ENCODE measurements around the gene DLGAP4.

DLGAP4 gene

GRCh38 chr20:36362978-36363713 lies 57.0 kb downstream of the DLGAP4 start:
- Histone ChIP-seq H3K9me3 (ENCODE audit: insufficient read depth, low read depth, low read length) (no peaks in the 10 kb centered on the region), H3K4me1 (ENCODE audit: insufficient read depth, low read length) (peaks cover 3% of the 10 kb centered on the region), H3K27ac (ENCODE audit: low read depth, low read length) (no peak overlapping the region), H3K4me3 (ENCODE audit: low read length) (no peak overlapping the region), H3K36me3 (ENCODE audit: insufficient read depth, low read length) (no peaks in the 10 kb centered on the region), H3K27me3 (ENCODE audit: insufficient read depth, low read length) (no peaks in the 10 kb centered on the region), H3K9ac (ENCODE audit: low read depth, low read length) (no peak overlapping the region)
- 89% methylated on average over 9 of the region's 9 CpGs for WGBS

GRCh38 chr20:36364506-36364905 lies 58.4 kb downstream of the DLGAP4 start:
- Histone ChIP-seq H3K9ac (ENCODE audit: low read depth, low read length) (no peak overlapping the region), H3K9me3 (ENCODE audit: insufficient read depth, low read depth, low read length) (no peaks in the 10 kb centered on the region), H3K27me3 (ENCODE audit: insufficient read depth, low read length) (no peaks in the 10 kb centered on the region), H3K27ac (ENCODE audit: low read depth, low read length) (no peak overlapping the region), H3K4me3 (ENCODE audit: low read length) (no peak overlapping the region), H3K4me1 (ENCODE audit: insufficient read depth, low read length) (peaks cover 11% of the 10 kb centered on the region), H3K36me3 (ENCODE audit: insufficient read depth, low read length) (no peaks in the 10 kb centered on the region)
- 92% methylated on average over 4 of the region's 4 CpGs for WGBS

GRCh38 chr20:36366623-36367369 lies 60.7 kb downstream of the DLGAP4 start:
- H3K9ac ChIP-seq (ENCODE audit: low read depth, low read length) = no peak overlapping the region
- WGBS = 89% methylated on average over 16 of the region's 16 CpGs
- H3K27ac ChIP-seq (ENCODE audit: low read depth, low read length) = no peak overlapping the region
- no peaks in the 10 kb centered on the region for H3K36me3 ChIP-seq (ENCODE audit: insufficient read depth, low read length)
- no peaks in the 10 kb centered on the region for H3K9me3 ChIP-seq (ENCODE audit: insufficient read depth, low read depth, low read length)
- H3K27me3 ChIP-seq (ENCODE audit: insufficient read depth, low read length) = no peaks in the 10 kb centered on the region
- H3K4me3 ChIP-seq (ENCODE audit: low read length) = no peak overlapping the region
- H3K4me1 ChIP-seq (ENCODE audit: insufficient read depth, low read length) = peaks cover 11% of the 10 kb centered on the region

- peaks cover 11% of the 10 kb centered on the region for H3K4me1 ChIP-seq (ENCODE audit: insufficient read depth, low read length)
- WGBS = 95% methylated on average over 4 of the region's 4 CpGs
- H3K27ac ChIP-seq (ENCODE audit: low read depth, low read length) = no peak overlapping the region
- no peak overlapping the region for H3K4me3 ChIP-seq (ENCODE audit: low read length)
- no peaks in the 10 kb centered on the region for H3K27me3 ChIP-seq (ENCODE audit: insufficient read depth, low read length)
- no peak overlapping the region for H3K9ac ChIP-seq (ENCODE audit: low read depth, low read length)
- no peaks in the 10 kb centered on the region for H3K9me3 ChIP-seq (ENCODE audit: insufficient read depth, low read depth, low read length)
- no peaks in the 10 kb centered on the region for H3K36me3 ChIP-seq (ENCODE audit: insufficient read depth, low read length)
These were observed 61.2 kb downstream of the DLGAP4 start for GRCh38 chr20:36367370-36367745.

GRCh38 chr20:36367907-36368799 lies 62.0 kb downstream of the DLGAP4 start:
- Histone ChIP-seq H3K27me3 (ENCODE audit: insufficient read depth, low read length) (no peaks in the 10 kb centered on the region), H3K36me3 (ENCODE audit: insufficient read depth, low read length) (no peaks in the 10 kb centered on the region), H3K9me3 (ENCODE audit: insufficient read depth, low read depth, low read length) (no peaks in the 10 kb centered on the region), H3K9ac (ENCODE audit: low read depth, low read length) (no peak overlapping the region), H3K4me1 (ENCODE audit: insufficient read depth, low read length) (peaks cover 11% of the 10 kb centered on the region), H3K27ac (ENCODE audit: low read depth, low read length) (peak overlapping the region; percentile 45; the same call in 1 of the 2 replicates), H3K4me3 (ENCODE audit: low read length) (no peak overlapping the region)
- 68% methylated on average over 11 of the region's 12 CpGs for WGBS

GRCh38 chr20:36368869-36369268 lies 62.7 kb downstream of the DLGAP4 start:
- 88% methylated on average over 14 of the region's 14 CpGs for WGBS
- Histone ChIP-seq H3K9me3 (ENCODE audit: insufficient read depth, low read depth, low read length) (no peaks in the 10 kb centered on the region), H3K36me3 (ENCODE audit: insufficient read depth, low read length) (no peaks in the 10 kb centered on the region), H3K27me3 (ENCODE audit: insufficient read depth, low read length) (no peaks in the 10 kb centered on the region), H3K9ac (ENCODE audit: low read depth, low read length) (no peak overlapping the region), H3K4me1 (ENCODE audit: insufficient read depth, low read length) (peaks cover 11% of the 10 kb centered on the region), H3K4me3 (ENCODE audit: low read length) (no peak overlapping the region), H3K27ac (ENCODE audit: low read depth, low read length) (peak overlapping the region; percentile 45; the same call in 1 of the 2 replicates)

- Histone ChIP-seq H3K36me3 (ENCODE audit: insufficient read depth, low read length) (no peaks in the 10 kb centered on the region), H3K9me3 (ENCODE audit: insufficient read depth, low read depth, low read length) (no peaks in the 10 kb centered on the region), H3K27me3 (ENCODE audit: insufficient read depth, low read length) (no peaks in the 10 kb centered on the region), H3K4me1 (ENCODE audit: insufficient read depth, low read length) (peaks cover 11% of the 10 kb centered on the region), H3K9ac (ENCODE audit: low read depth, low read length) (no peak overlapping the region), H3K27ac (ENCODE audit: low read depth, low read length) (no peak overlapping the region), H3K4me3 (ENCODE audit: low read length) (no peak overlapping the region)
- WGBS = 94% methylated on average over 2 of the region's 3 CpGs
These were observed 63.6 kb downstream of the DLGAP4 start for GRCh38 chr20:36369739-36370138.

- Histone ChIP-seq H3K4me1 (ENCODE audit: insufficient read depth, low read length) (peaks cover 11% of the 10 kb centered on the region), H3K27ac (ENCODE audit: low read depth, low read length) (no peak overlapping the region), H3K36me3 (ENCODE audit: insufficient read depth, low read length) (no peaks in the 10 kb centered on the region), H3K9ac (ENCODE audit: low read depth, low read length) (no peak overlapping the region), H3K4me3 (ENCODE audit: low read length) (no peak overlapping the region), H3K9me3 (ENCODE audit: insufficient read depth, low read depth, low read length) (no peaks in the 10 kb centered on the region), H3K27me3 (ENCODE audit: insufficient read depth, low read length) (no peaks in the 10 kb centered on the region)
- 93% methylated on average over 15 of the region's 15 CpGs for WGBS
These were observed 65.1 kb downstream of the DLGAP4 start for GRCh38 chr20:36370991-36371790.

- no peaks in the 10 kb centered on the region for H3K9me3 ChIP-seq (ENCODE audit: insufficient read depth, low read depth, low read length)
- peaks cover 11% of the 10 kb centered on the region for H3K4me1 ChIP-seq (ENCODE audit: insufficient read depth, low read length)
- H3K4me3 ChIP-seq (ENCODE audit: low read length) = no peak overlapping the region
- no peaks in the 10 kb centered on the region; the same call in 1 of the 2 replicates for H3K27me3 ChIP-seq (ENCODE audit: insufficient read depth, low read length)
- no peaks in the 10 kb centered on the region for H3K36me3 ChIP-seq (ENCODE audit: insufficient read depth, low read length)
- H3K27ac ChIP-seq (ENCODE audit: low read depth, low read length) = no peak overlapping the region
- H3K9ac ChIP-seq (ENCODE audit: low read depth, low read length) = no peak overlapping the region
- 92% methylated on average over 7 of the region's 7 CpGs for WGBS
These were observed 66.5 kb downstream of the DLGAP4 start for GRCh38 chr20:36372666-36373065.

- H3K36me3 ChIP-seq (ENCODE audit: insufficient read depth, low read length) = no peaks in the 10 kb centered on the region
- H3K9me3 ChIP-seq (ENCODE audit: insufficient read depth, low read depth, low read length) = no peaks in the 10 kb centered on the region
- peaks cover 8% of the 10 kb centered on the region for H3K4me1 ChIP-seq (ENCODE audit: insufficient read depth, low read length)
- H3K27me3 ChIP-seq (ENCODE audit: insufficient read depth, low read length) = no peaks in the 10 kb centered on the region; the same call in 1 of the 2 replicates
- H3K4me3 ChIP-seq (ENCODE audit: low read length) = no peak overlapping the region
- H3K27ac ChIP-seq (ENCODE audit: low read depth, low read length) = no peak overlapping the region
- WGBS = 90% methylated on average over 1 of the region's 1 CpG
- no peak overlapping the region for H3K9ac ChIP-seq (ENCODE audit: low read depth, low read length)
These were observed 67.0 kb downstream of the DLGAP4 start for GRCh38 chr20:36373089-36373488.
